ENCODE data around the gene SORBS1. TPM values are rescaled to one million over a fixed set of nuclear protein-coding genes. Genes with fewer than 3 reads are reported as not detected.

SORBS1 gene
- total RNA-seq, 1 donor from 2014 or later = 16.1 TPM

DNA sequence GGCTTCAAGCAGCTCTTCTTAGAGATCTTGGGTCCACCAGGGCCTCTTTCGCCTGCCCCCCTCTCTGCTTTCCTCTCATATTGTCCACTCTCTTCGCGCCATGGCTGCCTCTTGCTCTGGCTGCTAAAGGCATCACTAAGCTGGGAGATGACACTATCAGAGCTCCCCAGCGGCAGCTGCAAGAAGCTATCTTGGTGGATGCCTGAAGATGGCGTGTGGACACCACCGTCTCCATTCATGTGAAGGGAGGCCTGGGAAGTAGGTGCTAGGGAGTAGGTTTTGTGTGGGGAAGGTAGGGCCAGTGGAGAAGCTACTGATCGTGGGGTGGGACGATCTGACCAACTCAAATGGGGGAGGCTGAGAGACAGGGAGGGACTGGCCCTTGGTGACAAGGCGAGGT, 224.5 kb downstream of the SORBS1 start:
- Histone ChIP-seq H3K79me2 (ENCODE audit: low read depth) (no peaks in the 10 kb centered on the region), H4K20me1 (ENCODE audit: low read depth) (no peaks in the 10 kb centered on the region), H3K36me3 (no peaks in the 10 kb centered on the region), H3K27me3 (no peaks in the 10 kb centered on the region), H3K9me3 (ENCODE audit: low read depth) (no peaks in the 10 kb centered on the region), H3F3A (ENCODE audit: low read depth) (no peaks in the 10 kb centered on the region), H2AFZ (replicated peaks) (no peak overlapping the region), H3K4me3 (no peak overlapping the region), H3K4me2 (no peak overlapping the region), H3K4me1 (peaks cover 10% of the 10 kb centered on the region), H3K27ac (no peak overlapping the region), H3K9ac (no peak overlapping the region)
- DNase-seq (ENCODE audit: low spot score) = no peak
- TF ChIP-seq EZH2 (IDR thresholded peaks at IDR 0.05) = no peak
- H3K4me1 Mint-ChIP-seq = peaks cover 4% of the 10 kb centered on the region
- H3K27ac Mint-ChIP-seq = peak overlapping the region; percentile 1
- H3K27me3 Mint-ChIP-seq (ENCODE audit: insufficient read depth, low read depth) = no peaks in the 10 kb centered on the region
- H3K36me3 Mint-ChIP-seq = no peaks in the 10 kb centered on the region
- H3K4me3 Mint-ChIP-seq = no peak overlapping the region
- H3K9me3 Mint-ChIP-seq = no peaks in the 10 kb centered on the region

- H3K4me1 Mint-ChIP-seq = peaks cover 2% of the 10 kb centered on the region
- H3K27me3 Mint-ChIP-seq (ENCODE audit: insufficient read depth, low read depth) = no peaks in the 10 kb centered on the region
- Histone ChIP-seq H3K27me3 (no peaks in the 10 kb centered on the region), H3K9me3 (ENCODE audit: low read depth) (no peaks in the 10 kb centered on the region), H3K4me2 (no peak overlapping the region), H4K20me1 (ENCODE audit: low read depth) (no peaks in the 10 kb centered on the region), H3K79me2 (ENCODE audit: low read depth) (no peaks in the 10 kb centered on the region), H3F3A (ENCODE audit: low read depth) (no peaks in the 10 kb centered on the region), H2AFZ (replicated peaks) (no peak overlapping the region), H3K4me3 (no peak overlapping the region), H3K4me1 (peaks cover 10% of the 10 kb centered on the region), H3K27ac (no peak overlapping the region), H3K36me3 (no peaks in the 10 kb centered on the region), H3K9ac (no peak overlapping the region)
- no peak for TF ChIP-seq CTCF (IDR thresholded peaks at IDR 0.05)
- TF ChIP-seq EZH2 (IDR thresholded peaks at IDR 0.05) = no peak
- TF ChIP-seq EZH2phosphoT487 (IDR thresholded peaks at IDR 0.05) = no peak
- H3K36me3 Mint-ChIP-seq = no peaks in the 10 kb centered on the region
- H3K9me3 Mint-ChIP-seq = no peaks in the 10 kb centered on the region
- no peak overlapping the region for H3K27ac Mint-ChIP-seq
- DNase-seq (ENCODE audit: low spot score) = no peak
- no peak overlapping the region for H3K4me3 Mint-ChIP-seq
Measured at GRCh38 chr10:95335933-95336699, 225.1 kb downstream of the SORBS1 start.

DNA sequence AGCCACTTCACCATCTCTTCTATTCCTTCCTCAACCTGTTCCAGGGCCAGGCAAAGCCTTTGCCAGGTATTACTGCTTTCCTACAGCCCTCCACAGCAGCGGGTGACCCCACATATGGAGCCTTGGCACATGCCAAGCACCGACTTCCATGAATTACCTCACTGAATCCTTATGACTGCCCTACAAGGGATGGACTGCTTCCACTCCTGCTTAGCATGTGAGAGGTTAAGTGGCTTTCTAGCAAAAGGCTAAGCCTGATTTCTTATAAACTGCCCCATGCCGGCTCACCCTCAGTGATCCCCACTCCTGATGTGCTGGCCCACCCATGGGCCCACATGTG, 226.4 kb downstream of the SORBS1 start:
- H3K4me2 ChIP-seq = no peak overlapping the region
- no peak overlapping the region for H3K4me3 ChIP-seq
- TF ChIP-seq EZH2 (IDR thresholded peaks at IDR 0.05) (no peak), CTCF (IDR thresholded peaks at IDR 0.05) (no peak), EZH2phosphoT487 (IDR thresholded peaks at IDR 0.05) (no peak)
- H3K79me2 ChIP-seq (ENCODE audit: low read depth) = no peaks in the 10 kb centered on the region
- H3K9ac ChIP-seq = no peak overlapping the region
- DNase-seq (ENCODE audit: low spot score) = no peak
- no peak overlapping the region for H3K27ac ChIP-seq
- peaks cover 2% of the 10 kb centered on the region for H3K4me1 Mint-ChIP-seq
- H2AFZ ChIP-seq (replicated peaks) = no peak overlapping the region
- H3K36me3 ChIP-seq = no peaks in the 10 kb centered on the region
- no peaks in the 10 kb centered on the region for H3K27me3 ChIP-seq
- H4K20me1 ChIP-seq (ENCODE audit: low read depth) = no peaks in the 10 kb centered on the region
- no peaks in the 10 kb centered on the region for H3K9me3 Mint-ChIP-seq
- no peaks in the 10 kb centered on the region for H3F3A ChIP-seq (ENCODE audit: low read depth)
- no peaks in the 10 kb centered on the region for H3K9me3 ChIP-seq (ENCODE audit: low read depth)
- H3K4me3 Mint-ChIP-seq = no peak overlapping the region
- no peaks in the 10 kb centered on the region for H3K27me3 Mint-ChIP-seq (ENCODE audit: insufficient read depth, low read depth)
- no peak overlapping the region for H3K27ac Mint-ChIP-seq
- H3K36me3 Mint-ChIP-seq = no peaks in the 10 kb centered on the region
- H3K4me1 ChIP-seq = peaks cover 5% of the 10 kb centered on the region

DNA sequence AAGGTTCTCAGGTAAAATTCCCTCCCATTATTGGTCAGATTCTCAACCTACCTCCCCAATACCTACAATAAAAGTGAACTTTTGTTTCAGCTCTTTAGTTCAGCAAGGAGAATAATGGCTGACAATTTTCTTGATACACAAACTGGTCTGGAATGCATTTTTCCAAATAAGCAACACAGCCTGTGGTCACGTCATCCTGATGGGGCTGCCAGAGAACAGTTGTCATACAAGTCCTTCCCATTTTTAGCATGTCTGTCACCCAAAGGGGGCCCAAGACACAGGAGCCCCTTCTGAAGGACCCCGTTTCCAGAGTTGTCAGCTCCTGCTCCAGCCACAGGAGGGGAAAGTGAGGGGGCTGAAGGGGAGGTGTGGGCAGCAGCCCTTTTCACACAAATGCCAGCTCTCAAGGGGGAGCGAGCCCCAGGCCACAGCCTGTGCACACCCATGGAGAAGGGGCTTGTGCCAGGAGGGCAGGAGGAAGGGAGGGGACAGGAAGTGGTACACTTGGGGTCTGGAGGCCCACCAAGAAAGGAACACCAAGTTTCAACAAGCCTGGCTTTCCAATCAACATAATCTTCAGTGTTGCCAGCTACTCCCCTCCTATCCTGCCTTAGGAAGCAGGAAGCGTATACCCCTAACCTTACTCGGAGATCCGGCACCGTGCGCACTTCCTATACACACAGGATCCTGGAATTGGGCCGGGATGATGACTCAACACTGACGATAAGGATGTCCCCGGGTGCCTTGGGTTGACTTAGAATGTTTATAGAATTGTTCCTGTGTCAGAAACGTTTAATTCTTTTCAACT, 227.0 kb downstream of the SORBS1 start:
- Histone ChIP-seq H4K20me1 (ENCODE audit: low read depth) (no peaks in the 10 kb centered on the region), H3K9me3 (ENCODE audit: low read depth) (no peaks in the 10 kb centered on the region), H3K79me2 (ENCODE audit: low read depth) (no peaks in the 10 kb centered on the region), H3F3A (ENCODE audit: low read depth) (no peaks in the 10 kb centered on the region), H3K27ac (no peak overlapping the region), H2AFZ (replicated peaks) (no peak overlapping the region), H3K4me1 (peaks cover 1% of the 10 kb centered on the region), H3K27me3 (no peaks in the 10 kb centered on the region), H3K4me2 (no peak overlapping the region), H3K4me3 (no peak overlapping the region), H3K36me3 (no peaks in the 10 kb centered on the region), H3K9ac (no peak overlapping the region)
- no peaks in the 10 kb centered on the region for H3K27me3 Mint-ChIP-seq (ENCODE audit: insufficient read depth, low read depth)
- TF ChIP-seq CTCF (IDR thresholded peaks at IDR 0.05) (no peak), EZH2phosphoT487 (IDR thresholded peaks at IDR 0.05) (no peak), EZH2 (IDR thresholded peaks at IDR 0.05) (no peak)
- DNase-seq (ENCODE audit: low spot score) = no peak
- H3K4me3 Mint-ChIP-seq = no peak overlapping the region
- peaks cover 2% of the 10 kb centered on the region for H3K4me1 Mint-ChIP-seq
- no peaks in the 10 kb centered on the region for H3K9me3 Mint-ChIP-seq
- H3K27ac Mint-ChIP-seq = no peak overlapping the region
- H3K36me3 Mint-ChIP-seq = no peaks in the 10 kb centered on the region

All from neural progenitor cell (in vitro differentiated cells).